Measurements from ENCODE around the gene CPNE4. TPM values are rescaled to one million over a fixed set of nuclear protein-coding genes. Genes with fewer than 3 reads are reported as not detected.

Gene CPNE4
- total RNA-seq, 2 donors from 2014 or later, result 1.7 to 2.5 TPM

DNA sequence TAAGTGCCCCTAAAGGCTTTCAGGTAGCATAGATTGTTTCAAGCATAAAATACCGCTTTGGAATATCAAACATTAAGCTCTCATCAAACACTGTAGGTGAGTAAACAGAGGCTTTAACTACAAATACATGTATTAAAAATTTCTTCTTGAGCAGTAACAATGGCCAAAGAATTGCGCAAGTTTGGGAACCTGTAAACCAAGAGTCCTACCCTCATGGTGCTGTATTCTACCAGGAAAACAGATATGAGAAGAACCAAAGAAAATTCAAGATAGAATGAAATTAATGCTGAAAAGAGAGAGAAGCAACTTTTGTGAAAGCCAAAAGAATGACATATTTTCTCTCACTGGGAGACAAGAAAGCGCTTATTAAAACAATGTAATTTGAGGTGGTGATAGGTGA is 45.5 kb downstream of the CPNE4 start:
- 94% methylated on average over 3 of the region's 3 CpGs; no CpG with 5 or more reads in 1 of the 2 experiments for WGBS, 2 experiments (ENCODE audit: insufficient coverage in 1 of 2, insufficient read length in 1 of 2)
- TF ChIP-seq, protein P1, sequence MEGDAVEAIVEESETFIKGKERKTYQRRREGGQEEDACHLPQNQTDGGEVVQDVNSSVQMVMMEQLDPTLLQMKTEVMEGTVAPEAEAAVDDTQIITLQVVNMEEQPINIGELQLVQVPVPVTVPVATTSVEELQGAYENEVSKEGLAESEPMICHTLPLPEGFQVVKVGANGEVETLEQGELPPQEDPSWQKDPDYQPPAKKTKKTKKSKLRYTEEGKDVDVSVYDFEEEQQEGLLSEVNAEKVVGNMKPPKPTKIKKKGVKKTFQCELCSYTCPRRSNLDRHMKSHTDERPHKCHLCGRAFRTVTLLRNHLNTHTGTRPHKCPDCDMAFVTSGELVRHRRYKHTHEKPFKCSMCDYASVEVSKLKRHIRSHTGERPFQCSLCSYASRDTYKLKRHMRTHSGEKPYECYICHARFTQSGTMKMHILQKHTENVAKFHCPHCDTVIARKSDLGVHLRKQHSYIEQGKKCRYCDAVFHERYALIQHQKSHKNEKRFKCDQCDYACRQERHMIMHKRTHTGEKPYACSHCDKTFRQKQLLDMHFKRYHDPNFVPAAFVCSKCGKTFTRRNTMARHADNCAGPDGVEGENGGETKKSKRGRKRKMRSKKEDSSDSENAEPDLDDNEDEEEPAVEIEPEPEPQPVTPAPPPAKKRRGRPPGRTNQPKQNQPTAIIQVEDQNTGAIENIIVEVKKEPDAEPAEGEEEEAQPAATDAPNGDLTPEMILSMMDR (conservative IDR thresholded peaks at IDR 0.05), result no peak
- Mint-ChIP-seq H3K36me3 (ENCODE audit: low read depth) (peaks cover 6% of the 10 kb centered on the region), H3K9me3 (peaks cover 20% of the 10 kb centered on the region), H3K4me3 (no peak overlapping the region), H3K27ac (no peak overlapping the region), H3K4me1 (peaks cover 6% of the 10 kb centered on the region), H3K27me3 (ENCODE audit: insufficient read depth) (no peaks in the 10 kb centered on the region)
- Histone ChIP-seq H3K27me3 (ENCODE audit: control insufficient read depth, insufficient read depth, low read length, poor library complexity, severe bottlenecking) (no peaks in the 10 kb centered on the region), H3K4me1 (ENCODE audit: control insufficient read depth, insufficient read depth, low read length) (no peaks in the 10 kb centered on the region), H3K9me3 (ENCODE audit: control insufficient read depth, low read length) (no peaks in the 10 kb centered on the region), H3K36me3 (ENCODE audit: control insufficient read depth, insufficient read depth, low read length) (no peaks in the 10 kb centered on the region), H3K4me3 (ENCODE audit: low read length) (no peak overlapping the region), H3K27ac (ENCODE audit: low read depth, low read length) (no peak overlapping the region), H3K9ac (ENCODE audit: extremely low read depth, low read length, poor library complexity, severe bottlenecking) (no peak overlapping the region)
- no peak for DNase-seq

DNA sequence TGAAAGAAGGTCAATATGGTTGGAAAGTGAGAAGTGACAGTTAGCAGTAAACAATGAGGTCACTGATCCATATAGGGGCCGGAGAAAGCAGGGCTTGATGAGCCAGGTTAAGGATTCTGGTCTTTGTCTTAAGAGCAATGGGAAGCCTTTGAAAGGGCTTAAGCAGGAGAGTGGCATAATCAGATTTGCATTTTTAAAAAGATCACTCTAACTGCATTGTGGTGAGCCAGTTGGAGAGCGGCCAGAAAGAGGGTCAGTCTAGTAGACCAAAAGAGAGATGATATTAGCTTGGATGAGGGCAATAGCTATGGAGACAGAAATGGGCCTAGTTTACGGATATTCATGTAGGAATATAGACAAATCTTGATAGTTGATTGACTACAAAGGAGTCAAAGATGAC is 46.6 kb downstream of the CPNE4 start:
- Histone ChIP-seq H3K27me3 (ENCODE audit: control insufficient read depth, insufficient read depth, low read length, poor library complexity, severe bottlenecking) (no peaks in the 10 kb centered on the region), H3K4me1 (ENCODE audit: control insufficient read depth, insufficient read depth, low read length) (no peaks in the 10 kb centered on the region), H3K9ac (ENCODE audit: extremely low read depth, low read length, poor library complexity, severe bottlenecking) (no peak overlapping the region), H3K4me3 (ENCODE audit: low read length) (no peak overlapping the region), H3K36me3 (ENCODE audit: control insufficient read depth, insufficient read depth, low read length) (no peaks in the 10 kb centered on the region), H3K27ac (ENCODE audit: low read depth, low read length) (no peak overlapping the region), H3K9me3 (ENCODE audit: control insufficient read depth, low read length) (no peaks in the 10 kb centered on the region)
- Mint-ChIP-seq H3K4me1 (peaks cover 6% of the 10 kb centered on the region), H3K4me3 (no peak overlapping the region), H3K36me3 (ENCODE audit: low read depth) (peaks cover 6% of the 10 kb centered on the region), H3K27ac (no peak overlapping the region), H3K9me3 (peaks cover 20% of the 10 kb centered on the region), H3K27me3 (ENCODE audit: insufficient read depth) (no peaks in the 10 kb centered on the region)
- 85 to 87% methylated on average over 2 to 3 of the region's 3 CpGs for WGBS, 2 experiments (ENCODE audit: insufficient coverage in 1 of 2, insufficient read length in 1 of 2)
- DNase-seq, result no peak
- TF ChIP-seq, protein P1 (conservative IDR thresholded peaks at IDR 0.05), result no peak

GRCh38 chr3:131983689-131984088 is 51.1 kb downstream of the CPNE4 start:
- no peaks in the 10 kb centered on the region for H3K36me3 ChIP-seq (ENCODE audit: control insufficient read depth, insufficient read depth, low read length)
- Mint-ChIP-seq H3K36me3 (ENCODE audit: low read depth) (no peaks in the 10 kb centered on the region), H3K27ac (no peak overlapping the region), H3K27me3 (ENCODE audit: insufficient read depth) (no peaks in the 10 kb centered on the region), H3K4me1 (peaks cover 6% of the 10 kb centered on the region), H3K9me3 (peaks cover 7% of the 10 kb centered on the region), H3K4me3 (no peak overlapping the region)
- no peak overlapping the region for H3K4me3 ChIP-seq (ENCODE audit: low read length)
- H3K27ac ChIP-seq (ENCODE audit: low read depth, low read length), result no peak overlapping the region
- 84 to 100% methylated on average over 1 of the region's 1 CpG for WGBS, 2 experiments (ENCODE audit: insufficient coverage in 1 of 2, insufficient read length in 1 of 2)
- H3K9ac ChIP-seq (ENCODE audit: extremely low read depth, low read length, poor library complexity, severe bottlenecking), result no peak overlapping the region
- H3K27me3 ChIP-seq (ENCODE audit: control insufficient read depth, insufficient read depth, low read length, poor library complexity, severe bottlenecking), result no peaks in the 10 kb centered on the region
- no peaks in the 10 kb centered on the region for H3K9me3 ChIP-seq (ENCODE audit: control insufficient read depth, low read length)
- no peaks in the 10 kb centered on the region for H3K4me1 ChIP-seq (ENCODE audit: control insufficient read depth, insufficient read depth, low read length)
- DNase-seq, result no peak
- TF ChIP-seq, protein P1 (conservative IDR thresholded peaks at IDR 0.05), result no peak

Data from endodermal cell (in vitro differentiated cells).